NCI-H2227 (cell line): ENCODE data around the gene CAMK1G.

Source experiments
- DNase-seq: peaks from one replicate; lab custom pipeline; 2025; ENCODE audit not compliant: unreplicated experiment; lab: John Stamatoyannopoulos, UW

CAMK1G gene

GRCh38 chr1:209634005-209634737 lies 50.7 kb downstream of the CAMK1G start:
- no peak for DNase-seq

- no peak for DNase-seq
Observed at GRCh38 chr1:209635850-209636249, 52.3 kb downstream of the CAMK1G start.

- no peak for DNase-seq
Observed at GRCh38 chr1:209641832-209642172, 58.3 kb downstream of the CAMK1G start.

GRCh38 chr1:209642816-209643215 lies 59.3 kb downstream of the CAMK1G start:
- no peak for DNase-seq

- no peak for DNase-seq
Observed at GRCh38 chr1:209643285-209644020, 59.9 kb downstream of the CAMK1G start.

- peak; percentile 37 for DNase-seq
Observed at GRCh38 chr1:209645574-209646452, 62.3 kb downstream of the CAMK1G start.

GRCh38 chr1:209646558-209646957 lies 63.0 kb downstream of the CAMK1G start:
- DNase-seq, result no peak

GRCh38 chr1:209647156-209647555 lies 63.6 kb downstream of the CAMK1G start:
- DNase-seq, result no peak

GRCh38 chr1:209648346-209648745 lies 64.8 kb downstream of the CAMK1G start:
- no peak for DNase-seq

GRCh38 chr1:209648931-209649776 lies 65.6 kb downstream of the CAMK1G start:
- DNase-seq, result no peak

- DNase-seq, result no peak
Observed at GRCh38 chr1:209650454-209650853, 66.9 kb downstream of the CAMK1G start.

GRCh38 chr1:209651138-209651587 lies 67.6 kb downstream of the CAMK1G start:
- no peak for DNase-seq

- DNase-seq, result no peak
Observed at GRCh38 chr1:209652121-209652735, 68.7 kb downstream of the CAMK1G start, which contains the start of gene LAMB3. Gene LAMB3, minus strand, starts transcription at chr1:209652425. Its CDS starts 1,481 bp downstream, at chr1:209650944.

GRCh38 chr1:209652873-209653401 lies 69.4 kb downstream of the CAMK1G start:
- no peak for DNase-seq

- DNase-seq, result no peak
Observed at GRCh38 chr1:209653915-209654351, 70.4 kb downstream of the CAMK1G start.

- DNase-seq, result no peak
Observed at GRCh38 chr1:209655411-209656231, 72.1 kb downstream of the CAMK1G start.

- no peak for DNase-seq
Observed at GRCh38 chr1:209657140-209657879, 73.8 kb downstream of the CAMK1G start.

- no peak for DNase-seq
Observed at GRCh38 chr1:209657918-209658317, 74.4 kb downstream of the CAMK1G start.
